Natural killer cell (primary cell): Measurements from ENCODE around the gene RALB. TPM values are rescaled to one million over a fixed set of nuclear protein-coding genes. Genes with fewer than 3 reads are reported as not detected.

ENCODE experiments used
- ATAC-seq, 3 donors: fragments of 150-1000 bp in 2 of 3; fragments of 200-7000 bp in 1 of 3; cut with Tn5 transposase; 1 replicate in 1 of 3; 2 replicates in 2 of 3; pipeline ENCODE4 v1.10.0; 2021; ENCODE audit warnings: mild to moderate bottlenecking in 2 of 3, moderate library complexity in 2 of 3
- DNase-seq, 2 donors: peaks; one replicate each; pipeline versions ENCODE4 v3.0.0 to v3.0.0-alpha.2; 2013 to 2021; ENCODE audit warnings: mixed read lengths in 1 of 2
- H3K27ac ChIP-seq: one replicate; pipeline ENCODE4 v1.5.1; 2013; ENCODE audit warnings: mild to moderate bottlenecking, low read length
- H3K27me3 ChIP-seq: one replicate; pipeline ENCODE4 v1.6.1; 2013; ENCODE audit warnings: low read length; ENCODE audit not compliant: control insufficient read depth, insufficient read depth
- H3K36me3 ChIP-seq: one replicate; pipeline ENCODE4 v1.6.1; 2013; ENCODE audit warnings: low read length; ENCODE audit not compliant: control insufficient read depth, insufficient read depth
- H3K4me1 ChIP-seq: one replicate; pipeline ENCODE4 v1.6.1; 2013; ENCODE audit warnings: low read length; ENCODE audit not compliant: control insufficient read depth, insufficient read depth
- H3K4me3 ChIP-seq: one replicate; pipeline ENCODE4 v1.5.1; 2013; ENCODE audit warnings: low read length
- H3K9me3 ChIP-seq: one replicate; pipeline ENCODE4 v1.6.1; 2013; ENCODE audit warnings: low read length; ENCODE audit not compliant: control insufficient read depth, insufficient read depth
- H3K27ac Mint-ChIP-seq, 2 donors: one replicate each; pipeline ENCODE4 v1.8.0; 2022; ENCODE audit warnings: mild to moderate bottlenecking in 2 of 2, mixed read lengths in 2 of 2, moderate library complexity in 1 of 2
- H3K27me3 Mint-ChIP-seq, 2 donors: one replicate each; pipeline ENCODE4 v1.8.0; 2022; ENCODE audit warnings: low read depth in 2 of 2, mixed read lengths in 2 of 2
- H3K36me3 Mint-ChIP-seq: one replicate; pipeline ENCODE4 v1.8.0; 2022; ENCODE audit warnings: mixed read lengths
- H3K4me1 Mint-ChIP-seq, 2 donors: one replicate each; pipeline ENCODE4 v1.8.0; 2022; ENCODE audit warnings: mixed read lengths in 2 of 2
- H3K4me3 Mint-ChIP-seq: one replicate; pipeline ENCODE4 v1.8.0; 2022; ENCODE audit warnings: mild to moderate bottlenecking, moderate library complexity, mixed read lengths
- H3K9me3 Mint-ChIP-seq, 2 donors: one replicate each; pipeline ENCODE4 v1.8.0; 2022; ENCODE audit warnings: mixed read lengths in 2 of 2
- WGBS: methylation state at CpG from one replicate; pipeline ENCODE4 v1.1.7; 2013; ENCODE audit warnings: missing lambda C conversion rate; ENCODE audit not compliant: insufficient coverage; 5-methylcytosine and 5-hydroxymethylcytosine counted together
- intact Hi-C: fragments of 100-400 bp; cut with micrococcal nuclease; formaldehyde crosslinking; loops from one replicate; pipeline ENCODE4 v1.14.2; 2022
- total RNA-seq, 4 donors: library from RNA; stranded (reverse); fragments of 120-200 nt in 1 of 4; gene quantifications; one replicate each; pipeline versions ENCODE4 v1.2.3 to v1.2.4, GENCODE V29; 2013 to 2022
- TF ChIP-seq, protein P1 (sequence below): fragments of 200-600 bp; IDR thresholded peaks from one replicate; pipeline ENCODE4 v1.8.0; 2022; ENCODE audit warnings: antibody characterized with exemption

Gene RALB
- total RNA-seq, 3 donors from 2014 or later (not counting 1 experiment from before 2014, with no cell fraction given), result 21.0 to 25.9 (median 25.4) TPM

DNA sequence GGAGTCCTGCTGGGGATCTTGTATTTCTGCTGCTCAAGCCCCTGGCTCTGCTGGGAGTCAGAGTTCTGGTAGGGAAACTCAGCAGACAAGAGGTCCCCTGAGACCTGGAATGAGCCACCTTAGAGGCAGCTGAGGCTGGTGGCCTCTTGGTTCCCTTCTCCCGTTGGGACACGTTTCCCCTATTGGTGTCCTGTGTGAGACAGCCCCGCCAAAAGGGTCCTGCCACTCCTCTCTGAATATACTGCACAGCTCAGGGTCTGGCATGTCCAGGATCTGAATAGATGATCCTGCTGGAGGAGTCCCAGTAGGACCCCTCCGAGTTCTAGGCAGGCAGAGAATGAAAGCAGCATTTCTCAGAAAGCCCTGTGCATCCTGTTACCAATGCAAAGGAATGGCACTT is 2.0 kb upstream of the RALB start:
- Mint-ChIP-seq H3K4me3 (no peak overlapping the region), H3K27ac (no peak overlapping the region), H3K36me3 (no peaks in the 10 kb centered on the region), H3K4me1 (peaks cover 34 to 39% of the 10 kb centered on the region in 2 donors), H3K9me3 (no peaks in the 10 kb centered on the region), H3K27me3 (peaks cover 7 to 13% of the 10 kb centered on the region in 2 donors)
- Histone ChIP-seq H3K27me3 (no peaks in the 10 kb centered on the region), H3K27ac (no peak overlapping the region), H3K4me1 (peaks cover 15% of the 10 kb centered on the region), H3K4me3 (no peak overlapping the region), H3K36me3 (no peaks in the 10 kb centered on the region), H3K9me3 (no peaks in the 10 kb centered on the region)
- TF ChIP-seq, protein P1, sequence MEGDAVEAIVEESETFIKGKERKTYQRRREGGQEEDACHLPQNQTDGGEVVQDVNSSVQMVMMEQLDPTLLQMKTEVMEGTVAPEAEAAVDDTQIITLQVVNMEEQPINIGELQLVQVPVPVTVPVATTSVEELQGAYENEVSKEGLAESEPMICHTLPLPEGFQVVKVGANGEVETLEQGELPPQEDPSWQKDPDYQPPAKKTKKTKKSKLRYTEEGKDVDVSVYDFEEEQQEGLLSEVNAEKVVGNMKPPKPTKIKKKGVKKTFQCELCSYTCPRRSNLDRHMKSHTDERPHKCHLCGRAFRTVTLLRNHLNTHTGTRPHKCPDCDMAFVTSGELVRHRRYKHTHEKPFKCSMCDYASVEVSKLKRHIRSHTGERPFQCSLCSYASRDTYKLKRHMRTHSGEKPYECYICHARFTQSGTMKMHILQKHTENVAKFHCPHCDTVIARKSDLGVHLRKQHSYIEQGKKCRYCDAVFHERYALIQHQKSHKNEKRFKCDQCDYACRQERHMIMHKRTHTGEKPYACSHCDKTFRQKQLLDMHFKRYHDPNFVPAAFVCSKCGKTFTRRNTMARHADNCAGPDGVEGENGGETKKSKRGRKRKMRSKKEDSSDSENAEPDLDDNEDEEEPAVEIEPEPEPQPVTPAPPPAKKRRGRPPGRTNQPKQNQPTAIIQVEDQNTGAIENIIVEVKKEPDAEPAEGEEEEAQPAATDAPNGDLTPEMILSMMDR, result no peak
- DNase-seq, result no peak
- no peak for ATAC-seq
- intact Hi-C loops, result no loop called here
- WGBS, result 97% methylated on average over 4 of the region's 4 CpGs

DNA sequence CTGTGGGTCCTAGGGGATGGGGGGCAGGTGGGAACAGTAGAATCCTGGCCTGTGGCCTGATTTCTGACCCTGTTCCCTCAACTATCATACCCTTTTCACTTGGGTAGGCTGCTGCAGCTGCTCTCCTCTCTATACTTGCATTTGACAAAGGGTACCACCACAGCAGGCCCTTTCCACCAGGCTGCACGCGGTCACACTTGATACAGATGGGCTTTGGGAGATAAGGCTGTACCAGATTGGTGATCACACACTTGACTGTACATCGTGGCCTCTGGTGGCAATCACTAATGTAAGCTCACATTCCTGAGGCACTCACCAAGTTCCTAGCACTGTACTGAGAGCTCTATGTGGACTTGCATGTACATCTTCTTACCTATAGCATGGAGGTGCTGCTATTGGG is 1.6 kb upstream of the RALB start:
- Mint-ChIP-seq H3K9me3 (no peaks in the 10 kb centered on the region), H3K27ac (no peak overlapping the region), H3K4me1 (peaks cover 37 to 44% of the 10 kb centered on the region in 2 donors), H3K27me3 (peaks cover 7 to 13% of the 10 kb centered on the region in 2 donors), H3K36me3 (no peaks in the 10 kb centered on the region), H3K4me3 (no peak overlapping the region)
- ATAC-seq, result no peak
- 86% methylated on average over 3 of the region's 3 CpGs for WGBS
- no peaks in the 10 kb centered on the region for H3K27me3 ChIP-seq
- H3K36me3 ChIP-seq, result no peaks in the 10 kb centered on the region
- H3K27ac ChIP-seq, result no peak overlapping the region
- intact Hi-C loops, result no loop called here
- TF ChIP-seq, protein P1, result no peak
- H3K4me3 ChIP-seq, result no peak overlapping the region
- no peak for DNase-seq
- no peaks in the 10 kb centered on the region for H3K9me3 ChIP-seq
- peaks cover 15% of the 10 kb centered on the region for H3K4me1 ChIP-seq

DNA sequence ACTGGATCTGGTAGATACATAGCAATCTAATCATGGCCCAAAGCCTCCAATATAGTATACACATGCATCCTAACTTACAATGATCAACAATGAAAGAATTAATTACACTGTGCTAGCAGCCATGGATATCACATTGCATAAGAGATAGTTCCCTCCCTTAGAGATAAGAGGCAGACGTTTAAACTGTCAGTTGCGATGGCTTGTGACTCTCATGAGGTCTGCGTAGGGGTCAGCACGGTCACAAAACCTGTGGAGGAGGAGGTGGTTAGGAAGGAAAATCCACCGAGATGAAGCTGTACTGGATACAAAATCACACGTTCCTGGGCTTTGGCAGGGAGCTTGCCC is 800 bp upstream of the RALB start:
- TF ChIP-seq, protein P1, result no peak
- intact Hi-C loops, result loop anchor here (1.0 to 2.0 kb wide), 4 partner anchors 20 to 493 kb away; partner anchors contain the start of genes PTPN4 and TMEM185B
- H3K4me1 ChIP-seq, result peaks cover 15% of the 10 kb centered on the region

More for the DNA sequence above, 800 bp upstream of the RALB start:
- DNase-seq (no peak), ATAC-seq (no peak)
- Mint-ChIP-seq H3K27ac (peak overlapping the region; percentile 94 to 96), H3K9me3 (no peaks in the 10 kb centered on the region), H3K36me3 (no peaks in the 10 kb centered on the region), H3K4me3 (peak overlapping the region; percentile 100), H3K27me3 (peaks cover 7 to 10% of the 10 kb centered on the region in 2 donors), H3K4me1 (peaks cover 43 to 51% of the 10 kb centered on the region in 2 donors)
- 26% methylated on average over 6 of the region's 6 CpGs for WGBS
- Histone ChIP-seq H3K4me3 (peak overlapping the region; percentile 86), H3K36me3 (no peaks in the 10 kb centered on the region), H3K9me3 (no peaks in the 10 kb centered on the region), H3K27me3 (no peaks in the 10 kb centered on the region), H3K27ac (peak overlapping the region; percentile 71)
